Measurements from ENCODE around the gene CD96. TPM values are rescaled to one million over a fixed set of nuclear protein-coding genes. Genes with fewer than 3 reads are reported as not detected.

Gene CD96
- total RNA-seq, 2 donors from 2014 or later = 88.9 to 99.6 TPM

GRCh38 chr3:111589303-111590142, 47.5 kb downstream of the CD96 start:
- H3K4me3 Mint-ChIP-seq = peak overlapping the region; percentile 97 to 99
- DNase-seq (no peak), ATAC-seq (replicated peaks in 1 of 2) (no peak)
- peaks cover 6 to 9% of the 10 kb centered on the region in 2 donors for H3K9me3 Mint-ChIP-seq
- H3K36me3 Mint-ChIP-seq (ENCODE audit: insufficient read depth in 2 of 2) = peaks cover 37 to 77% of the 10 kb centered on the region in 2 donors
- peak overlapping the region; percentile 100 for H3K27ac Mint-ChIP-seq
- no peaks in the 10 kb centered on the region for H3K27me3 Mint-ChIP-seq (ENCODE audit: low read depth)
- H3K4me1 Mint-ChIP-seq (ENCODE audit: low read depth) = peaks cover 61% of the 10 kb centered on the region

- peak overlapping the region; percentile 97 to 99 for H3K4me3 Mint-ChIP-seq
- peaks cover 6 to 7% of the 10 kb centered on the region in 2 donors for H3K9me3 Mint-ChIP-seq
- DNase-seq (no peak), ATAC-seq (replicated peaks in 1 of 2) (no peak)
- H3K4me1 Mint-ChIP-seq (ENCODE audit: low read depth) = peaks cover 57% of the 10 kb centered on the region
- no peaks in the 10 kb centered on the region for H3K27me3 Mint-ChIP-seq (ENCODE audit: low read depth)
- peak overlapping the region; percentile 100 for H3K27ac Mint-ChIP-seq
- peaks cover 39 to 78% of the 10 kb centered on the region in 2 donors for H3K36me3 Mint-ChIP-seq (ENCODE audit: insufficient read depth in 2 of 2)
Measured at GRCh38 chr3:111590143-111590491, 48.1 kb downstream of the CD96 start.

DNA sequence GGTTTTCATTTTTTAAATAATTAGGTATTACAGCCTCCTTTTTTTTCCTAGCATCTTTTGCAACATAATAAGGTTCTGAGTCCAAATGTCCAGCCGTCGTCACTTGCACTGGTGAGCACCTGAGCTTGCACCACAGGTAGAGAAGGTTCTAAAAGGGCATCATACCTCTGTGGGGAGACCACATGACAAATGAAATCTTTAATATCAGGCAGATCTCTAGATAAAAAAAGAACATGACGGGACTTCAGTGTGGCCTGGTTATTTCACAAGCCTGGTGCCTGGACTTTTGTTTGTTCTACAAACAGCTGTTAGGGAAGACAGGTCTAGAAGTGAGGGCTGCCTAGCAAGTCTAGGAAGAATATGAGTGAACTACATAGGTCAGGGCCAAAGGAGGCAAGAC, 49.6 kb downstream of the CD96 start:
- Mint-ChIP-seq H3K9me3 (peaks cover 3 to 4% of the 10 kb centered on the region in 2 donors), H3K4me1 (ENCODE audit: low read depth) (peaks cover 67% of the 10 kb centered on the region), H3K27ac (peak overlapping the region; percentile 100), H3K36me3 (ENCODE audit: insufficient read depth in 2 of 2) (peaks cover 43 to 77% of the 10 kb centered on the region in 2 donors), H3K27me3 (ENCODE audit: low read depth) (no peaks in the 10 kb centered on the region), H3K4me3 (peak overlapping the region; percentile 97 to 99)
- DNase-seq (no peak), ATAC-seq (replicated peaks in 1 of 2) (no peak)

DNA sequence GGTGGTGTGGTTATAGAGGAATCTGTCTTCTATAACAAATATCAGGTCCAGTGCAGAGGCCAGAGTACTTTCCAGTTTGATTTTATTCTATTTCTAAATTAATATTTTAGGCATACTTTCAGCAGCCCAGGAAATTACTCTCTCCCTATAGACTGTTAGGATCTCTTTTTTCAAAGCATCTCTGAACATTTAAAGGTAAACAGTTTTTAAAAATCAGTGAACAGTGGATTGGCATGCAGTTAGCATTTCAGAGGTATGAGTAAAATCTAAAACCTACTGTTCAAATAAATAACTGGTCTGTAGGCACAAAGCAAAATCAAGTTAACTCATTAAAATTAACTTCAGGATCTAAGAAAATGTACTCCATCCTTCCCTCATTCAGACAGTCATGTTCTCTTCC, 50.1 kb downstream of the CD96 start:
- Mint-ChIP-seq H3K27me3 (ENCODE audit: low read depth) (no peaks in the 10 kb centered on the region), H3K4me1 (ENCODE audit: low read depth) (peaks cover 67% of the 10 kb centered on the region), H3K4me3 (peak overlapping the region; percentile 97 to 99), H3K36me3 (ENCODE audit: insufficient read depth in 2 of 2) (peaks cover 40 to 71% of the 10 kb centered on the region in 2 donors), H3K27ac (peak overlapping the region; percentile 100), H3K9me3 (peaks cover 0 to 1% of the 10 kb centered on the region in 2 donors)
- ATAC-seq (replicated peaks in 1 of 2) (no peak), DNase-seq (no peak)

DNA sequence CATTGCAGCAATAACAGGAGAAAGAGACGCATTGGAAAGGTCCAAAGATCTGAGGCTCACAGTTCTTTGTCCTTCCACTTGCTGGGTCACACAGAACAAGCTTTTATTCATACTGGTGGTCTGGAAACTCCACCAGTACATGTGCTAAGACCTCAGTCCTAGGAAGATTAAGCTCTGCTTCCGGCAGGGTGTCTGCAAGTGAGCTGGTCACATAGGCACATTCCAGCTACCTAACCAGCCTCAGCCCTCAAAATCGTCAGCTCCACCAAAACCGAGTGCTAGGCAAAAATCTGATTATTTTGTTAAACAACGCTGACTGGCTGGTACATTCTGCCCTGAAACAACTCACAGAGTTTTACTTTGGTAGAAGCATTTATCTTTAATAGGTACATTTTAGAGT, 50.9 kb downstream of the CD96 start:
- H3K36me3 Mint-ChIP-seq (ENCODE audit: insufficient read depth in 2 of 2) = peaks cover 38 to 65% of the 10 kb centered on the region in 2 donors
- ATAC-seq (replicated peaks in 1 of 2) (no peak), DNase-seq (no peak)
- H3K4me1 Mint-ChIP-seq (ENCODE audit: low read depth) = peaks cover 67% of the 10 kb centered on the region
- H3K9me3 Mint-ChIP-seq = peaks cover 0 to 1% of the 10 kb centered on the region in 2 donors
- peak overlapping the region; percentile 97 to 99 for H3K4me3 Mint-ChIP-seq
- peak overlapping the region; percentile 100 for H3K27ac Mint-ChIP-seq
- H3K27me3 Mint-ChIP-seq (ENCODE audit: low read depth) = no peaks in the 10 kb centered on the region

- DNase-seq (no peak), ATAC-seq (replicated peaks in 1 of 2) (no peak)
- Mint-ChIP-seq H3K27ac (peak overlapping the region; percentile 100), H3K4me3 (peak overlapping the region; percentile 97 to 99), H3K36me3 (ENCODE audit: insufficient read depth in 2 of 2) (peaks cover 38 to 66% of the 10 kb centered on the region in 2 donors), H3K27me3 (ENCODE audit: low read depth) (no peaks in the 10 kb centered on the region), H3K9me3 (no peaks in the 10 kb centered on the region), H3K4me1 (ENCODE audit: low read depth) (peaks cover 68% of the 10 kb centered on the region)
Measured at GRCh38 chr3:111593666-111594065, 51.7 kb downstream of the CD96 start.

GRCh38 chr3:111594205-111594604, 52.2 kb downstream of the CD96 start:
- DNase-seq (no peak), ATAC-seq (replicated peaks in 1 of 2) (peak; percentile 32 to 44)

GRCh38 chr3:111594781-111595180, 52.8 kb downstream of the CD96 start:
- Mint-ChIP-seq H3K4me3 (peak overlapping the region; percentile 97 to 99), H3K9me3 (no peaks in the 10 kb centered on the region), H3K27me3 (ENCODE audit: low read depth) (no peaks in the 10 kb centered on the region), H3K4me1 (ENCODE audit: low read depth) (peaks cover 65% of the 10 kb centered on the region), H3K27ac (peak overlapping the region; percentile 100), H3K36me3 (ENCODE audit: insufficient read depth in 2 of 2) (peaks cover 36 to 64% of the 10 kb centered on the region in 2 donors)
- ATAC-seq (replicated peaks in 1 of 2) (peak; percentile 20 to 29), DNase-seq (no peak)

More at GRCh38 chr3:111594205-111594604, 52.2 kb downstream of the CD96 start:
- no peaks in the 10 kb centered on the region for H3K9me3 Mint-ChIP-seq
- H3K36me3 Mint-ChIP-seq (ENCODE audit: insufficient read depth in 2 of 2) = peaks cover 38 to 67% of the 10 kb centered on the region in 2 donors
- H3K27me3 Mint-ChIP-seq (ENCODE audit: low read depth) = no peaks in the 10 kb centered on the region
- peak overlapping the region; percentile 100 for H3K27ac Mint-ChIP-seq
- H3K4me1 Mint-ChIP-seq (ENCODE audit: low read depth) = peaks cover 65% of the 10 kb centered on the region
- H3K4me3 Mint-ChIP-seq = peak overlapping the region; percentile 97 to 99

GRCh38 chr3:111595232-111595631, 53.2 kb downstream of the CD96 start, which contains the start of gene ZBED2:
TSS of gene ZBED2 (minus strand) at chr3:111595346. CDS start at chr3:111594201, 1,145 bp downstream.
- ATAC-seq (replicated peaks in 1 of 2) = peak; percentile 67 to 77
- H3K4me1 Mint-ChIP-seq (ENCODE audit: low read depth) = peaks cover 65% of the 10 kb centered on the region
- peak in 1 of 2 donors; percentile 63 for DNase-seq

DNA sequence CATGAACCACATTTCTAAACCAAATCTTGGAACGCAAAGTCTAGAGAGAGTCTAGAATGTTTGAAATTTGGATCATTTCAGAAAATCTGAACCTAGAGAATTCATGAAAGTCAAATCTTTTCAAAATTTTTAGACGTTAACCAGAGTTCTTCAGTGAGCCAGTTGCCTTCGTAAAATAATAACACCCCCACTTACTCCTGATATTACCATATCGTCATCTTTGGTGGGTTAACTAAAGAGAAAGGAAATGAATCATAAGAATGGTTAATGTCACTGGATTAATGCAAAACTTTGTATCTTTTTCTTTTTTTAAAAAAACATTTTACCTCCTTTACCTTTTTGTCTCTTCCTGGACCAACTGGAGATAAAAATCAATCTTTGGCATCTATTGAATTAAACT, 54.3 kb downstream of the CD96 start:
- Mint-ChIP-seq H3K36me3 (ENCODE audit: insufficient read depth in 2 of 2) (peaks cover 46 to 62% of the 10 kb centered on the region in 2 donors), H3K4me1 (ENCODE audit: low read depth) (peaks cover 64% of the 10 kb centered on the region), H3K9me3 (no peaks in the 10 kb centered on the region), H3K27me3 (ENCODE audit: low read depth) (no peaks in the 10 kb centered on the region), H3K27ac (peak overlapping the region; percentile 100), H3K4me3 (peak overlapping the region; percentile 97 to 99)
- ATAC-seq (replicated peaks in 1 of 2) = peak; percentile 64 to 70
- DNase-seq = no peak

More at GRCh38 chr3:111595232-111595631, 53.2 kb downstream of the CD96 start, which contains the start of gene ZBED2:
- Mint-ChIP-seq H3K27me3 (ENCODE audit: low read depth) (no peaks in the 10 kb centered on the region), H3K9me3 (no peaks in the 10 kb centered on the region), H3K36me3 (ENCODE audit: insufficient read depth in 2 of 2) (peaks cover 41 to 62% of the 10 kb centered on the region in 2 donors), H3K27ac (peak within 1 kb of the TSS; percentile 100), H3K4me3 (peak within 1 kb of the TSS; percentile 97 to 99)

DNA sequence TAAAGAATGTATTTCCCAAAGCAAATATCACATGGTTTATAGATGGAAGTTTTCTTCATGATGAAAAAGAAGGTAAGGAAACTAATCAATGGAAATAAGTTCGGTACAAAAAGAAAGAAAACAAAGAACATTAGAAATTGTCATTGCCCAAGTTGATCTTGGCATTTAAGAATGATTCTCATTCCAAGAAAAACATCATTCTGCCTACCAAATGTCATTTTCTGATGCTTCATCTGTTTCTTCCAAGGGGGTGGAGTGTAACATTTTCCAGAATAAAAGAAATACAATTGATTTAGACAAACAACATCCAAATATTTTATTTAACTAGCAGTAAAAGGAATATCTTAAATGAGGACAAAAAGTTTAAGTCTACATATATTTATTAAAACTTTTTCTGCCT, 56.1 kb downstream of the CD96 start:
- no peak for DNase-seq

DNA sequence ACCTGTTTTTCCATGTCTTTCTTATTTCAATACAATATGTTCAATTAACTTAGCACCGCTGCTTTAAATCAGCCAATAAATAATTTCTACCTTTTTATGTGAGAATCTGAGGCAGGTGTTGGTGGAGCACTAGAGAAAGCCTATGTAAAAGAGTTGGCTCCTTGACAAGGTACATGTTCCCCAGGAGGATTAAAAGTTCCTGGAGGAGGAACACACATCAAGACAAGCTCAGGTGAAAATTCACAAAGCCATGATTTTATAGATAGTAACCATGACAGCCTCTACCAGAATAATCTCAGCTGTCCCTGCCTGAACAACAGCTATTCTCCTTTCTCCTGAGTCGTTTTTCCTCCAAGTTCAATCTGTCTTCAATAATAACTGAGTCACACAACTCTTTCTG, 56.6 kb downstream of the CD96 start:
- DNase-seq (no peak), ATAC-seq (replicated peaks in 1 of 2) (no peak)
- peak overlapping the region; percentile 48 to 99 for H3K4me3 Mint-ChIP-seq
- no peaks in the 10 kb centered on the region for H3K27me3 Mint-ChIP-seq (ENCODE audit: low read depth)
- H3K27ac Mint-ChIP-seq = peak overlapping the region; percentile 100
- H3K9me3 Mint-ChIP-seq = no peaks in the 10 kb centered on the region
- H3K36me3 Mint-ChIP-seq (ENCODE audit: insufficient read depth in 2 of 2) = peaks cover 33 to 42% of the 10 kb centered on the region in 2 donors
- H3K4me1 Mint-ChIP-seq (ENCODE audit: low read depth) = peaks cover 79% of the 10 kb centered on the region

More for the DNA sequence above, 56.1 kb downstream of the CD96 start:
- Mint-ChIP-seq H3K27me3 (ENCODE audit: low read depth) (no peaks in the 10 kb centered on the region), H3K9me3 (no peaks in the 10 kb centered on the region), H3K27ac (peak overlapping the region; percentile 100), H3K4me1 (ENCODE audit: low read depth) (peaks cover 75% of the 10 kb centered on the region), H3K36me3 (ENCODE audit: insufficient read depth in 2 of 2) (peaks cover 37 to 46% of the 10 kb centered on the region in 2 donors), H3K4me3 (peak overlapping the region; percentile 48 to 99)
- no peak for ATAC-seq (replicated peaks in 1 of 2)

- H3K27me3 Mint-ChIP-seq (ENCODE audit: low read depth) = no peaks in the 10 kb centered on the region
- ATAC-seq (replicated peaks in 1 of 2) (no peak), DNase-seq (no peak)
- H3K27ac Mint-ChIP-seq = peak overlapping the region; percentile 100
- peaks cover 14 to 28% of the 10 kb centered on the region in 2 donors for H3K36me3 Mint-ChIP-seq (ENCODE audit: insufficient read depth in 2 of 2)
- no peaks in the 10 kb centered on the region for H3K9me3 Mint-ChIP-seq
- peak overlapping the region; percentile 28 to 63 for H3K4me3 Mint-ChIP-seq
- H3K4me1 Mint-ChIP-seq (ENCODE audit: low read depth) = peaks cover 94% of the 10 kb centered on the region
Measured at GRCh38 chr3:111601810-111602209, 59.8 kb downstream of the CD96 start.

Measured in activated T-cell treated with anti-CD3 and anti-CD28 coated beads, Interleukin-2, amount 50 U/mL, for 72 hours (primary cell).